Measurements from ENCODE around the gene KCNIP1. TPM values are rescaled to one million over a fixed set of nuclear protein-coding genes. Genes with fewer than 3 reads are reported as not detected.
"Not testable (repeated sequence)": the region's sequence is repeated elsewhere in the genome, so short reads cannot be mapped to it uniquely, and the experiment has no call there.

Gene KCNIP1
- total and polyA plus RNA-seq, 2 of the 8 experiments (the other 6 are each of a cell fraction or from before 2014, with no cell fraction given): 0.52 to 0.83 TPM

DNA sequence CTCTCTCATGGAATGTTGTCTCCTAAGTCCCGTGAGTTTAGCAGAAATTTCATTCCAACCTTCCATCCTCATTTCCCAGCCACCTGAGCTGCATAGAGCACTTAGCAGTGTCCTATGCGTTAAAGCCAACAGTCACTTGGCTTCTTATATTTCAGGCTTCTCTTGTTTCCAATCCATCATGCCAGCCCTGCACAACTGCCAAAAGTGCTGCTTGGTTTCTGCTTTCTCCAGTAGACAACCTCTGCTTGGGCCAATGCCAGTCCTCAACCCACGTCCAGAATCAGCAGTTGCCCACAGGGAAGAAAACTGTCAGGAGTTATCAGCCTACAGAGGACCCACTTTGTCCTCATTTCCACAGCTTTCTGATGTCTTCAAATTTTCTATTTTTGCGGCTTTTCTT lies 42.5 kb downstream of the KCNIP1 start:
- Histone ChIP-seq H3K9ac (replicated peaks in 1 of 4; ENCODE audit: extremely low read depth in 1 of 4, low read depth in 3 of 4, low read length in 3 of 4) (no peak overlapping the region), H3K56ac (replicated peaks; ENCODE audit: insufficient read length, low read depth, low read length) (no peak overlapping the region), H2BK5ac (ENCODE audit: low read depth, low read length) (no peak overlapping the region), H4K91ac (replicated peaks; ENCODE audit: insufficient read length, low read length) (no peak overlapping the region), H4K5ac (ENCODE audit: insufficient read length, low read depth, low read length) (no peak overlapping the region), H3K79me2 (ENCODE audit: control insufficient read depth in 1 of 2, insufficient read depth in 2 of 2, low read length in 2 of 2) (no peaks in the 10 kb centered on the region; a peak in 1 of 4 replicates), H4K20me1 (replicated peaks in 1 of 2; ENCODE audit: control insufficient read depth in 1 of 2, insufficient read depth in 2 of 2, low read length in 2 of 2) (peaks cover 0 to 3% of the 10 kb centered on the region in 2 experiments), H2BK20ac (ENCODE audit: low read length) (no peak overlapping the region), H3K4me3 (ENCODE audit: extremely low read depth in 1 of 4, insufficient read depth in 2 of 4, low read depth in 3 of 4, low read length in 4 of 4) (no peak overlapping the region), H3K9me3 (ENCODE audit: insufficient read depth in 2 of 2, low read depth in 1 of 2, low read length in 1 of 2) (peaks cover 0 to 6% of the 10 kb centered on the region in 2 experiments; a peak in 2 of 4 replicates), H3K23ac (ENCODE audit: insufficient read length) (no peak overlapping the region), H2AK5ac (ENCODE audit: low read depth, low read length) (no peak overlapping the region), H2BK120ac (replicated peaks; ENCODE audit: low read depth, low read length) (no peak overlapping the region), H3K27me3 (replicated peaks in 1 of 4; ENCODE audit: control insufficient read depth in 3 of 4, extremely low read depth in 1 of 4, insufficient read depth in 3 of 4, low read length in 3 of 4) (no peaks in the 10 kb centered on the region), H2AFZ (ENCODE audit: low read length) (no peak overlapping the region; the same call in 1 of the 2 replicates), H3K23me2 (ENCODE audit: low read depth, low read length) (peaks cover 5% of the 10 kb centered on the region; the same call in 1 of the 2 replicates), H3K4me1 (replicated peaks in 1 of 4; ENCODE audit: control insufficient read depth in 3 of 4, insufficient read depth in 4 of 4, low read length in 3 of 4) (no peaks in the 10 kb centered on the region), H3K4ac (replicated peaks; ENCODE audit: insufficient read length, low read depth, low read length) (no peak overlapping the region), H4K8ac (ENCODE audit: extremely low read depth, insufficient read depth, low read length) (no peak overlapping the region), H2BK12ac (ENCODE audit: low read depth, low read length) (no peak overlapping the region), H2BK15ac (ENCODE audit: low read length) (no peak overlapping the region), H3K14ac (ENCODE audit: insufficient read length) (no peak overlapping the region), H3K79me1 (ENCODE audit: low read depth, low read length) (no peaks in the 10 kb centered on the region), H3K36me3 (ENCODE audit: control insufficient read depth in 2 of 4, insufficient read depth in 4 of 4, low read length in 3 of 4) (no peaks in the 10 kb centered on the region), H3K27ac (ENCODE audit: low read depth, low read length) (no peak overlapping the region), H3K18ac (ENCODE audit: extremely low read depth, low read length) (no peak overlapping the region), H3K4me2 (ENCODE audit: insufficient read depth in 1 of 2, low read depth in 2 of 2, low read length in 2 of 2) (no peak overlapping the region)
- ChIA-PET CTCF (ENCODE audit: partially characterized antibody) (interaction anchor here (1.3 kb wide), 1 partner anchor 18 kb away, joined by 5 read pairs; no protein-coding TSS in a partner anchor), POLR2A (ENCODE audit: partially characterized antibody) (no interaction called here)
- WGBS, 2 experiments (ENCODE audit: extremely low coverage in 1 of 2, insufficient coverage in 1 of 2, insufficient read length in 1 of 2, insufficient replicate concordance in 2 of 2, low coverage in 1 of 2, low lambda C conversion rate in 2 of 2, missing lambda C conversion rate in 1 of 2): 83% methylated on average over 4 of the region's 4 CpGs; no CpG with 5 or more reads in 1 of the 2 experiments
- FAIRE-seq: no peak
- TF ChIP-seq JUN (IDR thresholded peaks at IDR 0.05; ENCODE audit: low read depth, low read length): no peak
- TF ChIP-seq SIRT6 (IDR thresholded peaks at IDR 0.05; ENCODE audit: low read length): no peak
- DNase-seq (ENCODE audit: low read depth in 1 of 2, low spot score in 2 of 2): no peak

DNA sequence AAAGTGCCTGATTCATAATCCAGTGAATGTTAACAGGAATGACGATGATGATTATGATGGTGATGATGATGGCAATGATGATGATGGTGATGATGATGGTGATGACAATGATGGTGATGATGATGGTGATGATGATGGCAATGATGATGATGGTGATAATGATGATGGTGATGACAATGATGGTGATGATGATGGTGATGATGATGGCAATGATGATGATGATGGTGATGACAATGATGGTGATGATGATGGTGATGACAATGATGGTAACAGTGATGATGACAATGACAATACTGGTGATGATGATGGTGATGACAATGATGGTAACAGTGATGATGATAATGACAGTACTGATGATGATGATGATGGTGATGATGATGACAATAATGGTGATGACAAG lies 46.6 kb downstream of the KCNIP1 start:
- H3K4me2 ChIP-seq (ENCODE audit: insufficient read depth in 1 of 2, low read depth in 2 of 2, low read length in 2 of 2); DNase-seq (ENCODE audit: low read depth in 1 of 2, low spot score in 2 of 2): not testable (repeated sequence)
- CTCF ChIA-PET (ENCODE audit: partially characterized antibody): interaction anchor here (0.5 to 0.9 kb wide), 2 partner anchors 22 to 50 kb away, joined by 3 read pairs; no protein-coding TSS in a partner anchor

More for the DNA sequence above, 46.6 kb downstream of the KCNIP1 start:
- H2BK120ac ChIP-seq (replicated peaks; ENCODE audit: low read depth, low read length); H2AK5ac ChIP-seq (ENCODE audit: low read depth, low read length); POLR2A ChIA-PET (ENCODE audit: partially characterized antibody); H2AFZ ChIP-seq (ENCODE audit: low read length); H2BK5ac ChIP-seq (ENCODE audit: low read depth, low read length); H3K9me3 ChIP-seq (ENCODE audit: insufficient read depth in 2 of 2, low read depth in 1 of 2, low read length in 1 of 2); H2BK20ac ChIP-seq (ENCODE audit: low read length); H3K79me1 ChIP-seq (ENCODE audit: low read depth, low read length); H3K4ac ChIP-seq (replicated peaks; ENCODE audit: insufficient read length, low read depth, low read length); H3K18ac ChIP-seq (ENCODE audit: extremely low read depth, low read length); H3K79me2 ChIP-seq (ENCODE audit: control insufficient read depth in 1 of 2, insufficient read depth in 2 of 2, low read length in 2 of 2); H3K9ac ChIP-seq (replicated peaks in 1 of 4; ENCODE audit: extremely low read depth in 1 of 4, low read depth in 3 of 4, low read length in 3 of 4); H3K36me3 ChIP-seq (ENCODE audit: control insufficient read depth in 2 of 4, insufficient read depth in 4 of 4, low read length in 3 of 4); H3K23ac ChIP-seq (ENCODE audit: insufficient read length); H4K8ac ChIP-seq (ENCODE audit: extremely low read depth, insufficient read depth, low read length); H3K4me3 ChIP-seq (ENCODE audit: extremely low read depth in 1 of 4, insufficient read depth in 2 of 4, low read depth in 3 of 4, low read length in 4 of 4); H4K91ac ChIP-seq (replicated peaks; ENCODE audit: insufficient read length, low read length); H3K14ac ChIP-seq (ENCODE audit: insufficient read length); FAIRE-seq; H3K56ac ChIP-seq (replicated peaks; ENCODE audit: insufficient read length, low read depth, low read length); H3K27me3 ChIP-seq (replicated peaks in 1 of 4; ENCODE audit: control insufficient read depth in 3 of 4, extremely low read depth in 1 of 4, insufficient read depth in 3 of 4, low read length in 3 of 4); H2BK12ac ChIP-seq (ENCODE audit: low read depth, low read length); H4K20me1 ChIP-seq (replicated peaks in 1 of 2; ENCODE audit: control insufficient read depth in 1 of 2, insufficient read depth in 2 of 2, low read length in 2 of 2); H2BK15ac ChIP-seq (ENCODE audit: low read length); H3K4me1 ChIP-seq (replicated peaks in 1 of 4; ENCODE audit: control insufficient read depth in 3 of 4, insufficient read depth in 4 of 4, low read length in 3 of 4); H3K27ac ChIP-seq (ENCODE audit: low read depth, low read length); H4K5ac ChIP-seq (ENCODE audit: insufficient read length, low read depth, low read length): not testable (repeated sequence)
- WGBS, 2 experiments (ENCODE audit: extremely low coverage in 1 of 2, insufficient coverage in 1 of 2, insufficient read length in 1 of 2, insufficient replicate concordance in 2 of 2, low coverage in 1 of 2, low lambda C conversion rate in 2 of 2, missing lambda C conversion rate in 1 of 2): 91% methylated on average over 1 of the region's 1 CpG; no CpG with 5 or more reads in 1 of the 2 experiments
- H3K23me2 ChIP-seq (ENCODE audit: low read depth, low read length): peaks cover 10% of the 10 kb centered on the region

All from H1 (cell line).